ENCODE results near the gene TMCO4.

GRCh38 chr1:19835578-19835977, 35.9 kb upstream of the TMCO4 start:
- TF ChIP-seq CTCF (IDR thresholded peaks at IDR 0.05): no peak
- no peak for TF ChIP-seq POLR2A (IDR thresholded peaks at IDR 0.05)

All from right lobe of liver (tissue), 4 donors.